ENCODE results near the gene SCFD2. TPM values are rescaled to one million over a fixed set of nuclear protein-coding genes. Genes with fewer than 3 reads are reported as not detected.

SCFD2 gene
- total RNA-seq, 4 donors from 2014 or later = 24.7 to 49.2 (median 33.9) TPM

GRCh38 chr4:52894443-52894842 lies 471.4 kb downstream of the SCFD2 start:
- Histone ChIP-seq H3K36me3 (no peaks in the 10 kb centered on the region), H3K27me3 (no peaks in the 10 kb centered on the region), H3K27ac (no peak overlapping the region), H3K4me1 (no peaks in the 10 kb centered on the region), H3K9me3 (no peaks in the 10 kb centered on the region), H3K4me3 (no peak overlapping the region)
- no peak for DNase-seq (ENCODE audit: low spot score in 2 of 2)
- TF ChIP-seq CTCF (IDR thresholded peaks at IDR 0.05) (no peak), EP300 (IDR thresholded peaks at IDR 0.05) (no peak), POLR2A (IDR thresholded peaks at IDR 0.05) (no peak)
- WGBS, 2 donors = 64 to 100% methylated on average over 1 of the region's 1 CpG

GRCh38 chr4:52892880-52893279 lies 473.0 kb downstream of the SCFD2 start:
- H3K9me3 ChIP-seq = no peaks in the 10 kb centered on the region
- H3K36me3 ChIP-seq = no peaks in the 10 kb centered on the region
- H3K27me3 ChIP-seq = no peaks in the 10 kb centered on the region
- TF ChIP-seq POLR2A (IDR thresholded peaks at IDR 0.05) = no peak
- TF ChIP-seq EP300 (IDR thresholded peaks at IDR 0.05) = no peak
- TF ChIP-seq CTCF (IDR thresholded peaks at IDR 0.05) = no peak
- no peak overlapping the region for H3K27ac ChIP-seq
- H3K4me1 ChIP-seq = no peaks in the 10 kb centered on the region
- no peak for DNase-seq (ENCODE audit: low spot score in 2 of 2)
- WGBS, 2 donors = 85 to 89% methylated on average over 3 of the region's 3 CpGs
- H3K4me3 ChIP-seq = no peak overlapping the region

GRCh38 chr4:52891743-52892142 lies 474.1 kb downstream of the SCFD2 start:
- WGBS, 2 donors = 60 to 63% methylated on average over 1 of the region's 1 CpG
- peaks cover 0 to 4% (median 0%) of the 10 kb centered on the region in 3 donors for H3K36me3 ChIP-seq
- H3K27ac ChIP-seq = no peak overlapping the region
- no peak for DNase-seq (ENCODE audit: low spot score in 2 of 2)
- H3K4me3 ChIP-seq = no peak overlapping the region
- no peaks in the 10 kb centered on the region for H3K4me1 ChIP-seq
- H3K27me3 ChIP-seq = no peaks in the 10 kb centered on the region
- TF ChIP-seq EP300 (IDR thresholded peaks at IDR 0.05) (no peak), CTCF (IDR thresholded peaks at IDR 0.05) (no peak), POLR2A (IDR thresholded peaks at IDR 0.05) (no peak)
- peaks cover 0 to 3% (median 0%) of the 10 kb centered on the region in 4 donors for H3K9me3 ChIP-seq

GRCh38 chr4:52890521-52890791 lies 475.4 kb downstream of the SCFD2 start:
- H3K4me3 ChIP-seq = no peak overlapping the region
- no peaks in the 10 kb centered on the region for H3K27me3 ChIP-seq
- DNase-seq (ENCODE audit: low spot score in 2 of 2) = no peak
- TF ChIP-seq POLR2A (IDR thresholded peaks at IDR 0.05) (no peak), CTCF (IDR thresholded peaks at IDR 0.05) (no peak), EP300 (IDR thresholded peaks at IDR 0.05) (no peak)
- WGBS, 2 donors = 88 to 100% methylated on average over 1 of the region's 1 CpG
- peaks cover 0 to 16% (median 0%) of the 10 kb centered on the region in 3 donors for H3K36me3 ChIP-seq
- H3K27ac ChIP-seq = no peak overlapping the region
- H3K4me1 ChIP-seq = no peaks in the 10 kb centered on the region
- peaks cover 0 to 3% (median 0%) of the 10 kb centered on the region in 4 donors for H3K9me3 ChIP-seq

GRCh38 chr4:52889778-52890520 lies 475.9 kb downstream of the SCFD2 start:
- WGBS, 2 donors = 62 to 65% methylated on average over 2 of the region's 2 CpGs
- Histone ChIP-seq H3K4me1 (no peaks in the 10 kb centered on the region), H3K9me3 (peaks cover 0 to 3% (median 0%) of the 10 kb centered on the region in 4 donors), H3K4me3 (no peak overlapping the region), H3K27ac (no peak overlapping the region), H3K27me3 (no peaks in the 10 kb centered on the region), H3K36me3 (peaks cover 0 to 18% (median 0%) of the 10 kb centered on the region in 3 donors)
- TF ChIP-seq CTCF (IDR thresholded peaks at IDR 0.05) (no peak), POLR2A (IDR thresholded peaks at IDR 0.05) (no peak), EP300 (IDR thresholded peaks at IDR 0.05) (no peak)
- no peak for DNase-seq (ENCODE audit: low spot score in 2 of 2)
